H1 (cell line): ENCODE data around the gene GLTPD2. TPM values are rescaled to one million over a fixed set of nuclear protein-coding genes. Genes with fewer than 3 reads are reported as not detected.
A peak's percentile ranks its signal among the peaks of the same experiment; 100 is the strongest.

Experiments used
- CTCF ChIA-PET: fragments of 300-600 bp; sonication (Branson Sonifier 250); formaldehyde crosslinking; loops from one replicate; lab custom pipeline; 2021; ENCODE audit not compliant: partially characterized antibody; lab: Charles Lee
- POLR2A ChIA-PET: fragments of 300-600 bp; sonication (Branson Sonifier 250); formaldehyde crosslinking; loops from one replicate; lab custom pipeline; 2021; ENCODE audit warnings: inconsistent platforms; ENCODE audit not compliant: partially characterized antibody; lab: Charles Lee
- DNase-seq, 2 experiments: peaks; one replicate each; pipeline versions ENCODE4 v3.0.0 to v3.0.0-alpha.2; 2010 to 2022; ENCODE audit warnings: low spot score in 2 of 2, low read depth in 1 of 2, mixed read lengths in 1 of 2
- FAIRE-seq: peaks from 2 replicates; lab custom pipeline; 2011; peaks lifted over from hg19 to GRCh38; lab: Jason Lieb, UNC
- H2AFZ ChIP-seq: 2 replicates; pipeline ENCODE4 v1.8.1; 2012; ENCODE audit warnings: low read length, inconsistent platforms
- H2AK5ac ChIP-seq: 2 replicates; pipeline ENCODE4 v1.6.1; 2013; ENCODE audit warnings: low read depth, low read length
- H2BK120ac ChIP-seq: replicated peaks from 2 replicates; pipeline ENCODE3; 2013; ENCODE audit warnings: low read depth, low read length, inconsistent platforms
- H2BK12ac ChIP-seq: 2 replicates; pipeline ENCODE4 v1.6.1; 2013; ENCODE audit warnings: low read depth, low read length
- H2BK15ac ChIP-seq: 2 replicates; pipeline ENCODE4 v1.6.1; 2013; ENCODE audit warnings: low read length
- H2BK20ac ChIP-seq: 2 replicates; pipeline ENCODE4 v1.6.1; 2013; ENCODE audit warnings: low read length
- H2BK5ac ChIP-seq: 2 replicates; pipeline ENCODE4 v1.6.1; 2013; ENCODE audit warnings: low read depth, low read length
- H3K14ac ChIP-seq: 2 replicates; pipeline ENCODE4 v1.6.1; 2013; ENCODE audit warnings: inconsistent platforms; ENCODE audit not compliant: insufficient read length
- H3K18ac ChIP-seq: 2 replicates; pipeline ENCODE4 v1.6.1; 2013; ENCODE audit warnings: low read length; ENCODE audit errors: extremely low read depth
- H3K23ac ChIP-seq: 2 replicates; pipeline ENCODE4 v1.6.1; 2013; ENCODE audit warnings: inconsistent platforms; ENCODE audit not compliant: insufficient read length
- H3K23me2 ChIP-seq: 2 replicates; pipeline ENCODE4 v1.6.1; 2013; ENCODE audit warnings: low read depth, low read length
- H3K27ac ChIP-seq: 2 replicates; pipeline ENCODE4 v1.6.1; 2011; ENCODE audit warnings: low read depth, low read length, inconsistent platforms
- H3K27me3 ChIP-seq, 4 experiments: replicated peaks in 1 of 4; 1 replicate in 1 of 4; 2 replicates in 3 of 4; pipeline versions ENCODE4 v1.6.1 to v1.8.1; 2011 to 2013; ENCODE audit warnings: low read length in 3 of 4, mild to moderate bottlenecking in 3 of 4, inconsistent platforms in 2 of 4, mixed read lengths in 2 of 4, moderate library complexity in 1 of 4; ENCODE audit not compliant: control insufficient read depth in 3 of 4, insufficient read depth in 3 of 4; ENCODE audit errors: extremely low read depth in 1 of 4
- H3K36me3 ChIP-seq, 4 experiments: 2 replicates each; pipeline versions ENCODE4 v1.6.1 to v1.8.1; 2011 to 2013; ENCODE audit warnings: mild to moderate bottlenecking in 4 of 4, low read length in 3 of 4, moderate library complexity in 2 of 4, control low read depth in 1 of 4, inconsistent platforms in 1 of 4; ENCODE audit not compliant: insufficient read depth in 4 of 4, control insufficient read depth in 2 of 4
- H3K4ac ChIP-seq: replicated peaks from 2 replicates; pipeline ENCODE3; 2013; ENCODE audit warnings: low read length, low read depth, mixed read lengths, inconsistent platforms; ENCODE audit not compliant: insufficient read length
- H3K4me1 ChIP-seq, 4 experiments: replicated peaks in 1 of 4; 1 replicate in 1 of 4; 2 replicates in 3 of 4; pipeline versions ENCODE4 v1.6.1 to v1.8.1; 2011 to 2013; ENCODE audit warnings: low read length in 3 of 4, inconsistent platforms in 2 of 4, mixed read lengths in 1 of 4; ENCODE audit not compliant: insufficient read depth in 4 of 4, control insufficient read depth in 3 of 4
- H3K4me2 ChIP-seq, 2 experiments: 2 replicates each; pipeline versions ENCODE4 v1.6.1 to v1.8.1; 2011 to 2013; ENCODE audit warnings: low read depth in 2 of 2, low read length in 2 of 2, control low read depth in 1 of 2, inconsistent platforms in 1 of 2, mild to moderate bottlenecking in 1 of 2; ENCODE audit not compliant: insufficient read depth in 1 of 2
- H3K4me3 ChIP-seq, 4 experiments: fragments of 200-600, 300-600 bp in 1 of 4; sonication (generic), shearing (Covaris generic), sonication (Bioruptor Twin) in 1 of 4; 2 replicates each; pipeline versions ENCODE4 v1.5.1 to v1.8.1; 2011 to 2016; ENCODE audit warnings: low read length in 4 of 4, low read depth in 3 of 4, control low read depth in 2 of 4, inconsistent platforms in 2 of 4, mild to moderate bottlenecking in 2 of 4, mixed read lengths in 1 of 4, moderate library complexity in 1 of 4; ENCODE audit not compliant: insufficient read depth in 2 of 4; ENCODE audit errors: extremely low read depth in 1 of 4
- H3K56ac ChIP-seq: replicated peaks from 2 replicates; pipeline ENCODE3; 2013; ENCODE audit warnings: low read depth, mild to moderate bottlenecking, mixed read lengths, low read length, inconsistent platforms; ENCODE audit not compliant: insufficient read length
- H3K79me1 ChIP-seq: 2 replicates; pipeline ENCODE4 v1.6.1; 2013; ENCODE audit warnings: low read depth, low read length, control low read depth
- H3K79me2 ChIP-seq, 2 experiments: 2 replicates each; pipeline versions ENCODE4 v1.6.1 to v1.8.1; 2012 to 2013; ENCODE audit warnings: low read length in 2 of 2, mild to moderate bottlenecking in 2 of 2, inconsistent platforms in 1 of 2; ENCODE audit not compliant: insufficient read depth in 2 of 2, control insufficient read depth in 1 of 2
- H3K9ac ChIP-seq, 4 experiments: replicated peaks in 1 of 4; 1 replicate in 1 of 4; 2 replicates in 3 of 4; pipeline versions ENCODE4 v1.6.1 to v1.8.1; 2011 to 2013; ENCODE audit warnings: low read depth in 3 of 4, low read length in 3 of 4, control low read depth in 2 of 4, mild to moderate bottlenecking in 2 of 4, moderate library complexity in 2 of 4, inconsistent platforms in 1 of 4; ENCODE audit errors: extremely low read depth in 1 of 4
- H3K9me3 ChIP-seq, 2 experiments: 2 replicates each; pipeline versions ENCODE4 v1.6.1 to v1.8.1; 2012 to 2013; ENCODE audit warnings: mild to moderate bottlenecking in 2 of 2, moderate library complexity in 2 of 2, control low read depth in 1 of 2, inconsistent platforms in 1 of 2, low read depth in 1 of 2, low read length in 1 of 2, mixed read lengths in 1 of 2; ENCODE audit not compliant: insufficient read depth in 2 of 2
- H4K20me1 ChIP-seq, 2 experiments: replicated peaks in 1 of 2; 2 replicates each; pipeline versions ENCODE3 to v1.8.1; 2011 to 2013; ENCODE audit warnings: inconsistent platforms in 2 of 2, low read length in 2 of 2, mild to moderate bottlenecking in 1 of 2; ENCODE audit not compliant: insufficient read depth in 2 of 2, control insufficient read depth in 1 of 2
- H4K5ac ChIP-seq: 2 replicates; pipeline ENCODE4 v1.6.1; 2013; ENCODE audit warnings: low read length, low read depth, mixed read lengths, inconsistent platforms; ENCODE audit not compliant: insufficient read length
- H4K8ac ChIP-seq: 2 replicates; pipeline ENCODE4 v1.8.0; 2013; ENCODE audit warnings: mild to moderate bottlenecking, moderate library complexity, low read length, inconsistent platforms; ENCODE audit not compliant: insufficient read depth; ENCODE audit errors: extremely low read depth
- H4K91ac ChIP-seq: replicated peaks from 2 replicates; pipeline ENCODE3; 2013; ENCODE audit warnings: low read length, mixed read lengths, inconsistent platforms; ENCODE audit not compliant: insufficient read length
- SIN3A ChIP-seq, 2 experiments: IDR thresholded peaks in 1 of 2; conservative IDR thresholded peaks in 1 of 2; 2 replicates each; pipeline ENCODE4 v1.6.1; 2011 to 2012; ENCODE audit warnings: low read length in 2 of 2, improper control_type of control experiment in 1 of 2, low read depth in 1 of 2, mild to moderate bottlenecking in 1 of 2
- SRF ChIP-seq: IDR thresholded peaks from 2 replicates; pipeline ENCODE4 v1.6.1; 2011; ENCODE audit warnings: mild to moderate bottlenecking, low read depth, low read length, moderate library complexity
- WGBS, 2 experiments: shearing (Covaris generic) in 1 of 2; methylation state at CpG; one replicate each; pipeline versions ENCODE4 v1.1.6 to v1.1.7; 2013 to 2015; ENCODE audit warnings: low lambda C conversion rate in 2 of 2, mixed read lengths in 2 of 2, inconsistent platforms in 1 of 2, low coverage in 1 of 2, missing lambda C conversion rate in 1 of 2; ENCODE audit not compliant: insufficient replicate concordance in 2 of 2, insufficient coverage in 1 of 2, insufficient read length in 1 of 2; ENCODE audit errors: extremely low coverage in 1 of 2, missing lambda C conversion rate in 1 of 2; 5-methylcytosine and 5-hydroxymethylcytosine counted together
- polyA plus RNA-seq, 7 experiments: library from polyadenylated mRNA; depleted of rRNA in 3 of 7; stranded (reverse) in 5 of 7; unstranded in 2 of 7; fragments of >200 nt in 5 of 7; fragments of 200-250 nt in 2 of 7; gene quantifications; 1 replicate in 5 of 7; 2 replicates in 1 of 7; 4 replicates in 1 of 7; pipeline versions ENCODE4 v1.2.1 to v1.2.3, GENCODE V29; 2011 to 2013; ENCODE audit warnings: missing spikeins in 2 of 7, mixed read lengths in 2 of 7
- total RNA-seq: library from RNA; stranded (reverse); fragmentation: NEBNext Ultra II Directional; extraction: Animal tissue kit (Norgen Biotek cat#: 25700); gene quantifications from 2 replicates; pipeline ENCODE4 v1.2.1, GENCODE V29; 2021

Gene GLTPD2
- total and polyA plus RNA-seq, 2 of the 8 experiments (the other 6 are each of a cell fraction or from before 2014, with no cell fraction given): not detected

DNA sequence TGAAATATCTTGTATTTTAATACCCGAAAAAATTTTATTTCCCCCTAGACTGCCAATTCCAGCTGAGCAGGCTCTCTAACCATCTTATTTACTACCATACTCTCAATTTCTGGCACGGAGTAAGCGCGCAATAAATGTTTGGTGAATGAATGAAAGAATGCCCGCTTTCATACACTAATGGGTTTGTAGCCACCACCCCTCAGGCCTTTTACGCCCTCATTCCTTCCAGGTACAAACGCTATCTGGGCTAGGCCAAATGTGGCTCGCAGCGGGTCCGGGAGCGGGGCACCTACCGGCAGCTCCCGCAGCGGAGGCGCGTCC is 17.7 kb downstream of the GLTPD2 start:
- Histone ChIP-seq H3K9ac (peak overlapping the region; percentile 49 to 73 (median 55); a peak in 6 of 7 replicates), H3K9me3 (no peaks in the 10 kb centered on the region), H3K23ac (no peak overlapping the region), H4K91ac (peak overlapping the region; percentile 30), H4K5ac (no peak overlapping the region), H3K79me1 (no peaks in the 10 kb centered on the region), H4K20me1 (no peaks in the 10 kb centered on the region), H2BK120ac (no peak overlapping the region), H3K4me1 (peaks cover 0 to 5% (median 4%) of the 10 kb centered on the region in 4 experiments; a peak in 3 of 7 replicates), H3K4me3 (peak overlapping the region; percentile 68 to 97 (median 79)), H2BK15ac (no peak overlapping the region), H2BK12ac (no peak overlapping the region), H3K56ac (peak overlapping the region; percentile 46), H3K36me3 (peaks cover 0 to 19% (median 5%) of the 10 kb centered on the region in 4 experiments; a peak in 5 of 8 replicates), H2AFZ (peak overlapping the region; percentile 98), H3K79me2 (0 out of 4 replicates have a peak, but pooled peaks cover 0 to 3% of the 10 kb centered on the region in 2 experiments), H2BK20ac (no peak overlapping the region), H3K27ac (no peak overlapping the region), H3K14ac (no peak overlapping the region), H3K27me3 (no peaks in the 10 kb centered on the region; a peak in 1 of 7 replicates), H4K8ac (no peak overlapping the region), H3K4ac (no peak overlapping the region), H2BK5ac (no peak overlapping the region), H3K4me2 (peak overlapping the region; percentile 75 to 91), H3K23me2 (peaks cover 6% of the 10 kb centered on the region; the same call in 1 of the 2 replicates), H3K18ac (no peak overlapping the region), H2AK5ac (no peak overlapping the region)
- DNase-seq (no peak), FAIRE-seq (no peak)
- POLR2A ChIA-PET: interaction anchor here (0.6 to 2.8 kb wide), 14 partner anchors 9 to 133 kb away, joined by 3 to 25 read pairs (median 4); partner anchors contain the start of genes GLTPD2, PSMB6, RNF167 and SLC25A11
- 2% methylated on average over 16 of the region's 16 CpGs; no CpG with 5 or more reads in 1 of the 2 experiments for WGBS, 2 experiments
- CTCF ChIA-PET: interaction anchor here (0.8 to 3.0 kb wide), 8 partner anchors 16 to 228 kb away, joined by 3 to 14 read pairs (median 4); no protein-coding TSS in a partner anchor
- TF ChIP-seq SRF: no peak
- TF ChIP-seq SIN3A (conservative IDR thresholded peaks at IDR 0.05 in 1 of 2, IDR thresholded peaks at IDR 0.05 in 1 of 2; ENCODE audit: low read depth in 1 of 2, low read length in 2 of 2): peak in 1 of 2 experiments; percentile 22; a peak in 1 of 4 replicates
